Measurements from ENCODE around the gene WTAP.

DNA sequence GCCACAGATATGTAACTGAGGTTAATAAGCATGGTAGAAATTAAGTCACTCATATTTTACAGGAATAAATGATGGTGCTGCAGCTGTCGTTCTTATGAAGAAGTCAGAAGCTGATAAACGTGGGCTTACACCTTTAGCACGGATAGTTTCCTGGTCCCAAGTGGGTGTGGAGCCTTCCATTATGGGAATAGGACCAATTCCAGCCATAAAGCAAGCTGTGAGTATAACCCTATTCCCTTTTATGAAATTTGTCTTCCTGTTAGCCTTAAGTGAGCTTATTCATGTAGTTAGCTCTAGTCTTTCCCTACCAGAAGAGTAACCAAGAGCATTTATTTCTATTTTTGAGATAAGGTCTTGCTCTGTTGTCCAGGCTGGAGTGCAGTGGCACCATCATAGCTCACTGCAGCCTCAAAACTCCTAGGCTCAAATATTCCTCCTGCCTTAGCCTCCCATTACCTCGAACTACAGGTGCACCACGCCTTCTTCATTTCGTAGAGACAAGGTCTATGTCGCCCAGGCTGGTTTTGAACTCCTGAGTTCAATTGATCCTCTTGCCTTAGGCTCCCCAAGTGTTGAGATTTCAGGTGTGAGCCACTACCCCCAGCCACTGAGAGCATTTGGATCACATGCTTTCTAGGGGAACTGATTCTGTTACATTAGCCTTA, 50.1 kb downstream of the WTAP start:
- TF ChIP-seq, protein P1, sequence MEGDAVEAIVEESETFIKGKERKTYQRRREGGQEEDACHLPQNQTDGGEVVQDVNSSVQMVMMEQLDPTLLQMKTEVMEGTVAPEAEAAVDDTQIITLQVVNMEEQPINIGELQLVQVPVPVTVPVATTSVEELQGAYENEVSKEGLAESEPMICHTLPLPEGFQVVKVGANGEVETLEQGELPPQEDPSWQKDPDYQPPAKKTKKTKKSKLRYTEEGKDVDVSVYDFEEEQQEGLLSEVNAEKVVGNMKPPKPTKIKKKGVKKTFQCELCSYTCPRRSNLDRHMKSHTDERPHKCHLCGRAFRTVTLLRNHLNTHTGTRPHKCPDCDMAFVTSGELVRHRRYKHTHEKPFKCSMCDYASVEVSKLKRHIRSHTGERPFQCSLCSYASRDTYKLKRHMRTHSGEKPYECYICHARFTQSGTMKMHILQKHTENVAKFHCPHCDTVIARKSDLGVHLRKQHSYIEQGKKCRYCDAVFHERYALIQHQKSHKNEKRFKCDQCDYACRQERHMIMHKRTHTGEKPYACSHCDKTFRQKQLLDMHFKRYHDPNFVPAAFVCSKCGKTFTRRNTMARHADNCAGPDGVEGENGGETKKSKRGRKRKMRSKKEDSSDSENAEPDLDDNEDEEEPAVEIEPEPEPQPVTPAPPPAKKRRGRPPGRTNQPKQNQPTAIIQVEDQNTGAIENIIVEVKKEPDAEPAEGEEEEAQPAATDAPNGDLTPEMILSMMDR (conservative IDR thresholded peaks at IDR 0.05; ENCODE audit: low read depth in 2 of 2) = no peak
- no peak for TF ChIP-seq EZH2 (IDR thresholded peaks at IDR 0.05; ENCODE audit: low read depth, unreplicated experiment)

Measured in GM23338 (cell line).